ENCODE data around the gene MRFAP1L1. TPM values are rescaled to one million over a fixed set of nuclear protein-coding genes. Genes with fewer than 3 reads are reported as not detected.

Gene MRFAP1L1
- total and polyA plus RNA-seq, 9 of the 15 experiments (the other 6 are each of a cell fraction or from before 2014, with no cell fraction given) = 37.6 to 111 (median 83.8) TPM

DNA sequence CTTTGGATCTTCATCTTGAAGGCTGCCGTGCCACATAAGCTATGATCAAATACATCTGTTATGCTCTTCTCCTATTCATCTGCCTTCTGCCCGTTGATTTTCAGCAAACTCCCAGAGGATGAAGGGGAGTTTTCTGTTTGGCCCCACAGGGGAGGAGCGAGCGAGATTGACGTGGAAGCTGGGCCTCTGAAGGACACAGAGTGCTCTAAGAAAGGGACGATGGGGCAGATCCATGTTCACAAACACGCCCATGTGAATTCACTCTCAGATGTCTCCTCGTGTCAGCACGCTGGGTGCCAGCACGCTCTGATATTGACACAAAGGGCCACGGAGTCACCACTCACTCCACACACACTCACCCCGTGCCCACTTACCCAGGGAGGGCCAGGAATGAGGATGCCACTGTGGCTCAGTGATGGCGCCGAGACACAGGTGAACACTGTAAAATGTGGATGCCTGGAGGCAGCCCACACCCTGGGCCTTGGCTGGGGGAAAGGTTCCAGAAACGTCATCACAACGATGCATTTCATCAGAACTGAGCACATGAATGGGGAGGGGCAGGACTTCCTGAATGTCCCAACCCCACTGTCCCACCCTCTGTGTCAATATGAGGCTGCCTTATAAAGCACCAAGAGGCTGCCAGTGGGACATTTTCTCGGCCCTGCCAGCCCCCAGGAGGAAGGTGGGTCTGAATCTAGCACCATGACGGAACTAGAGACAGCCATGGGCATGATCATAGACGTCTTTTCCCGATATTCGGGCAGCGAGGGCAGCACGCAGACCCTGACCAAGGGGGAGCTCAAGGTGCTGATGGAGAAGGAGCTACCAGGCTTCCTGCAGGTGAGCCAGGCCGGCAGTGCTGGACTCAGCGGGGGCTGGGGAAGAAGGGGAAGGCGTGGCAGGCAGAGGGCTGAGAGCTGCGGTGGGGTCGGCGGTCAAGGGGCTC lies 16.2 kb downstream of the MRFAP1L1 start, which contains the start of gene S100P (continued):
- TF ChIP-seq CC2D1A (IDR thresholded peaks at IDR 0.05) = no peak
- TF ChIP-seq, protein P1, sequence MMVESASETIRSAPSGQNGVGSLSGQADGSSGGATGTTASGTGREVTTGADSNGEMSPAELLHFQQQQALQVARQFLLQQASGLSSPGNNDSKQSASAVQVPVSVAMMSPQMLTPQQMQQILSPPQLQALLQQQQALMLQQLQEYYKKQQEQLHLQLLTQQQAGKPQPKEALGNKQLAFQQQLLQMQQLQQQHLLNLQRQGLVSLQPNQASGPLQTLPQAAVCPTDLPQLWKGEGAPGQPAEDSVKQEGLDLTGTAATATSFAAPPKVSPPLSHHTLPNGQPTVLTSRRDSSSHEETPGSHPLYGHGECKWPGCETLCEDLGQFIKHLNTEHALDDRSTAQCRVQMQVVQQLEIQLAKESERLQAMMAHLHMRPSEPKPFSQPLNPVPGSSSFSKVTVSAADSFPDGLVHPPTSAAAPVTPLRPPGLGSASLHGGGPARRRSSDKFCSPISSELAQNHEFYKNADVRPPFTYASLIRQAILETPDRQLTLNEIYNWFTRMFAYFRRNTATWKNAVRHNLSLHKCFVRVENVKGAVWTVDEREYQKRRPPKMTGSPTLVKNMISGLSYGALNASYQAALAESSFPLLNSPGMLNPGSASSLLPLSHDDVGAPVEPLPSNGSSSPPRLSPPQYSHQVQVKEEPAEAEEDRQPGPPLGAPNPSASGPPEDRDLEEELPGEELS (CRISPR knock-in tag; IDR thresholded peaks at IDR 0.05; ENCODE audit: borderline replicate concordance) = no peak
- TF ChIP-seq, protein P2, sequence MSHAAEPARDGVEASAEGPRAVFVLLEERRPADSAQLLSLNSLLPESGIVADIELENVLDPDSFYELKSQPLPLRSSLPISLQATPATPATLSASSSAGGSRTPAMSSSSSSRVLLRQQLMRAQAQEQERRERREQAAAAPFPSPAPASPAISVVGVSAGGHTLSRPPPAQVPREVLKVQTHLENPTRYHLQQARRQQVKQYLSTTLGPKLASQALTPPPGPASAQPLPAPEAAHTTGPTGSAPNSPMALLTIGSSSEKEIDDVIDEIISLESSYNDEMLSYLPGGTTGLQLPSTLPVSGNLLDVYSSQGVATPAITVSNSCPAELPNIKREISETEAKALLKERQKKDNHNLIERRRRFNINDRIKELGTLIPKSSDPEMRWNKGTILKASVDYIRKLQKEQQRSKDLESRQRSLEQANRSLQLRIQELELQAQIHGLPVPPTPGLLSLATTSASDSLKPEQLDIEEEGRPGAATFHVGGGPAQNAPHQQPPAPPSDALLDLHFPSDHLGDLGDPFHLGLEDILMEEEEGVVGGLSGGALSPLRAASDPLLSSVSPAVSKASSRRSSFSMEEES (CRISPR knock-in tag; IDR thresholded peaks at IDR 0.05) = no peak
- TF ChIP-seq CCNT2 (IDR thresholded peaks at IDR 0.05; ENCODE audit: borderline replicate concordance, extremely low read depth, insufficient read length, low read depth, low read length) = no peak
- TF ChIP-seq HNRNPLL (IDR thresholded peaks at IDR 0.05; ENCODE audit: low read depth, low read length, poor library complexity, severe bottlenecking) = no peak
